Cardiac septum (tissue), 1 donor: ENCODE measurements around the gene AKAP9. TPM values are rescaled to one million over a fixed set of nuclear protein-coding genes. Genes with fewer than 3 reads are reported as not detected.
"Not testable (repeated sequence)": the region's sequence is repeated elsewhere in the genome, so short reads cannot be mapped to it uniquely, and the experiment has no call there.

Experiments
- DNase-seq: peaks from one replicate; pipeline ENCODE4 v3.0.0-alpha.2; 2020; ENCODE audit warnings: low spot score
- intact Hi-C: fragments of 100-400 bp; cut with DNase I; formaldehyde crosslinking; loops from one replicate; pipeline ENCODE4 v1.14.0; 2022
- total RNA-seq: library from RNA; stranded (reverse); fragmentation: NEBNext Ultra II Directional; extraction: Animal tissue kit (Norgen Biotek cat#: 25700); gene quantifications from one replicate; pipeline ENCODE4 v1.2.1, GENCODE V29; 2021
- donor health status: DM: no; HTN: no; CAD: no.

AKAP9 gene
- total RNA-seq, 1 donor from 2014 or later: 36.2 TPM

DNA sequence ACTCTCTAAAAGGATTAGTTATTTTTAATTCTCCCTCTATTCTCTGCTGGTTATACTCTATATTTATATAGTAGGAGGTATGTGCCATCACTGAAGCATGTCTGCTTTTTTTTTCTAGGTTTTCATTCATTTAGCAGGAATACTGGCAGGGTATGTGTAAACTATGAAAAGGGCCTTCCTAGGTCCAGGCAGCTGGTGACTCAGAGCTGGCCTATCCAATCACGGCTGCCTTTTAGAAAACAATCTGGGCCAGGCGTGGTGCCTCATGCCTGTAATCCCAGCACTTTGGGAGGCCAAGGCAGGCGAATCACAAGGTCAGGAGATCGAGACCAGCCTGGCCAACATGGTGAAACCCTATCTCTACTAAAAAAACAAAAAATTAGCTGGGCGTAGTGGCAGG, 162.2 kb downstream of the AKAP9 start:
- DNase-seq, intact Hi-C loops: not testable (repeated sequence)

DNA sequence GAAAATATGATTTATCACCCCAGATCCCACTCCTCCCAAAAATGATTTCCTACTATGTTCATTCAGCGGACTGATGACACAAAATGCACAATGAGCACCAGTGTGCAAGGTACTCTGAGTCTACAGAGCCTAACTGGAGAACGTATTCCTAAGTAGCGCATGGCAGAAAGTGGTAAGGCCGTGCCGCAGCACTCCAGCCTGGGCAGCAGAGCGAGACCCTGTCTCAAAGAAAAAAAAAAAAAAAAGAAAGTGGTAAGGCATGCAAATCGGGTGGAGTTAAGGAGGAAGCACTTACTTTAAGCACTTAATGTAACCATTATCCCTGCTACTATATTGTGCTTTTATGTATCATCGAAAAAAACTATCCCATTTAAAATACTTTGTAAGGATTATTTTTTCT, 168.2 kb downstream of the AKAP9 start:
- intact Hi-C loops: no loop called here
- DNase-seq: no peak

DNA sequence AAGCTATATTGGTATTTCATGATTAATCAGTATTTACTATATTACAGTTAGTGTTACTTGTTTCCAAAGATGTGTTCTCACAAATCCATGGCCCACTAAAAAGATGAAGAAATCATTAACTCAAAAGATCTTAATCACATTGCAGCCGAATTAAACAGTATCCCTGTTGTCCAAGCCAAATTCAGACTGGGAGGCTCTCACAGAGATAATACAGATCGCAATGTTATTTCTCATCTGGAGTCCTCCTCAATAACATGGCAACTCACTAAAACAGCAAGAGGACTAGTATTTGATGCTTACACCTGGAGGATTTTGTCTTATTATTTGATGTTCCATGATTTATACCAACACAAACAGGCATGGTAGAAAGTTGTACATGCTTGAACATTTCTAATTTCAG, 170.2 kb downstream of the AKAP9 start:
- DNase-seq: no peak
- intact Hi-C loops: no loop called here

DNA sequence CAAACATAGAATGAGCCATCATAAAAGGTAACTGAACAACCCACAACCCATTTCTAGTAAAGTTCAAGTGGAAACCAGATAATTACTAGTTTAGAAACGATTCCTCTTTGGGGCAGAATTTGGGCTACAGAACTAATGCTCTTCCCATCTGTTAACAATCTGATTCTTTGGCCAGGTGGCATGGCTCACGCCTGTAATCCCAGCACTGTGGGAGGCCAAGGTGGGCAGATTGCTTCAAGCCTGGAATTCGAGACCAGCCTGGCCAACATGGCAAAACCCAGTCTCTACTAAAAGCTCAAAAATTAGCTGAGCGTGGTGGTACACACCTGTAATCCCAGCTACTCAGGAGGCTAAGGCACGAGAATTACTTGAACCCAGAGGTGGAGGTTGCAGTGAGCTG, 175.2 kb downstream of the AKAP9 start:
- no peak for DNase-seq
- intact Hi-C loops: no loop called here

DNA sequence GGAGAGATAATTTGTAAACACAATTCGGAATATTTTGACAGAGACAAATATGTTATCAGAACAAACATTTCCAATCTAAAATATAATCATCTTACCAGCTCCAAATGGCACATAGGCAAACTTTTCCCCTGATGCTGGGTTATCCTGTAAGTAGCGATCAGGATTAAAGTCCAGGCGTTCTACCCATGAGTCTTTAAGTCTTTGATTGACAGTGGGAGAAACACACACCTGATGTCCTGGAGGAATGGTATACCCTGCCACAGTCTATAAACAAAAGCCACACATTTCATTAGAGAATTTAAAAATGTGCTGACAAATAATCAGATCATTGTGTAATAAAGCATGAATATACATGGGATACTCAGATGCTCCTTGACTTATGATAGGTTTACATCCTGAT, 176.3 kb downstream of the AKAP9 start:
- intact Hi-C loops: no loop called here

DNA sequence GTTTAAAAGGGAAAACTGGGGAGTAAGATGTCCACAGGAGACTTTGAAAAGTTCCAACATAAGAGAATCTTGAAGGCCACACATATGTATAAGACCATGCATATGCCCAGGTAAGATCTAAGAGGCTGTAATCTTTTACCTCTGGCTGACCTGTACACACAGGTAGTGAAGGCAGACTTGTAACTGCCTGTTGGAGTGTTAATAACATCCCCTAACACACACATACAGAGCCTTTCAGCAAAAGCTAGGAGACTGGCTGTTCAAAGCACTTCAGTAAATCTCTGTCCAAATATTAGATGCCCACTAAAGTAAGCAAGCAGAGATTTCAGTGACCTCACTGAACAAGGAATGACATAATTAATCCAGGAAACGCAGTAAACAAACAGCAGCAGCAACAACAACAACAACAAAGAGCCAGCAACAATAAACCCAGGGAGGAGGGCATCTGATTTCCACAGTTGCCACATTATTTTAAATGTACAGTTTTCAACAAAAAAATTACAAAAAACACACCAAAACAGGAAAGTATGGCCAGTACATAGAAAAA, 178.6 kb downstream of the AKAP9 start:
- intact Hi-C loops: no loop called here
- DNase-seq: no peak

More for the DNA sequence above, 176.3 kb downstream of the AKAP9 start:
- no peak for DNase-seq

DNA sequence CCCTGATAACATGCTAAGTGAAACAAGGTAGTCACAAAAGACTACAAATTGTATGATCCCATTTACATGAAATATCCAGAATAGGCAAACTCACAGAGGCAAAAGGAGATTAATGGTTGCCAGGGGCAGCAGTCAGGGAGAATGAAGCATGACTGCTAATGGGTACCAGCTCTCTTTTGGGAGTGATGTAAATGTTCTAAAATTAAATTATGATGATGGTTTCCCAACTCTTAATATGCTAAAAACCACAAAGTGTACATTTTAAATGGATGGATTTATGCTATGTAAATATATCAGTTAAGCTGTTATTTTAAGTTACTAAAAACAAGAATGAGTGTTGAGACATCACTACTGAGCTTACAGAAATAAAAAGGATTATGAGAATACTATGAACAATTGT, 181.0 kb downstream of the AKAP9 start:
- DNase-seq: no peak
- intact Hi-C loops: no loop called here

DNA sequence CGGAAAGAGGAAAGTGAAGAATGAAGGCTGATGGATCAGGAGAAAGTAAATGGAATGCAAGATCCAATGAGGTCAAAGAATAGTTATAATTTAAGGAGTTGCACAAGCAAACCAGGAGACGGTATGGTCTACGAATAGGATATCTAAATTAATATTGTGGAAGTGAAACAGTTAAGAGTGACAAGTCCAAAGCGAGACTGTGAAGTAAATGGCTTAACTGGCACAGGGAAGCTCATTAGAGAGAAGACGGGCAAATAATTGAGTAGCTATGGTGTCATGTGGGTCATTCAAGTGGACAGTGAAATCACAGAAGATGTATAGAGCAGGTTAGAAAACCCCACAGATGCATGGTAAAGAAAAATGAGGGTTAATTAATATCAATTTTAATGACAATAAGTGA, 190.4 kb downstream of the AKAP9 start:
- DNase-seq: no peak
- intact Hi-C loops: no loop called here

DNA sequence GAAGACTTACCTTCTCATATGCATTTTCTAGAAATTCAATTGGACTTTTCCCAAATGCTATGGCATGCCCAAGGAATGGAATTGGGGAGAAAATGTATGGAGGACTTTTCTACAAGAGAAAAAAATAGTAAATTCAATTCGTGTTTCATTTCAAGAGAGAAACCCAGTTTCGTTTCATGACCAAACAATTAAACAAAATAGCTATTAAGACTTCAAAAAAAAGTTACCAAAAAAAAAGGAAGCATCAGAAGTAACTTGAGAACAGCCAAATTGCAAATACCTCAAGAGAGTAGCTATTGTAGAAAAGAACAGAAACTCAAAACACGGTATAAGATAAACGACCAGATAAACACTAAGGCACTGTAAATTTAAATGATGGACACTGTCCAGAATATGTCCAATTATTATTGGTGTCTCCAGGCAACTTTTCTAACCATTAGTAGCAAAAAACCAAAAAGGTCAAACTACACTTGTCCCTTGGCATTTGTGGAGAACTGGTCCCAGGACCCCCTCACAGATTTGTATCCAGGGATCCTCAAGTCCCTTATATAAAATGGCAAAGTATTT, 191.2 kb downstream of the AKAP9 start:
- intact Hi-C loops: no loop called here
- no peak for DNase-seq

DNA sequence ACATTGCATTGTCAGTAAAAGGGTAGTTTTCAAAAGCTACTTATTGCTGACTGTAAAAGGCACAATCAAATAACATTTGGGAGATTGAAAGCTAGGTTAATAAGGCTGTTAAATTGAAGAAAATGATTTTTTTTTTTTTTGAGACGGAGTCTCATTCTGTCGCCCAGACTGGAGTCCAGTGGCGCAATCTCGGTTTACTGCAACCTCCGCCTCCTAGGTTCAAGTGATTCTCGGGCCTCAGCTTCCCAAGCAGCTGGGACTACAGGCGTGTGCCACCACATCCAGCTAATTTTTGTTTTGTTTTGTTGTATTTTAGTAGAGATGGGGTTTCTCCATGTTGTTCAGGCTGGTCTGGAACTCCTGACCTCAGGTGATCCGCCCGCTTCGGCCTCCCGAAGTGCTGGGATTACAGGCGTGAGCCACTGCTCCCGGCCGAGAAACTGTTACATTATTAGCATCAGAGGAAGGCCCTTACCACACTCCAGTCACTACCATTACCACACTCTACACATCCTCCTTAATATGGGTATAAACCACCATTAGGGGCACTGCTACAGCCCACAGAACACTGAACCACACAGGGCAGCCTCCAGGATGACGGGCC, 192.6 kb downstream of the AKAP9 start:
- intact Hi-C loops: no loop called here
- no peak for DNase-seq

DNA sequence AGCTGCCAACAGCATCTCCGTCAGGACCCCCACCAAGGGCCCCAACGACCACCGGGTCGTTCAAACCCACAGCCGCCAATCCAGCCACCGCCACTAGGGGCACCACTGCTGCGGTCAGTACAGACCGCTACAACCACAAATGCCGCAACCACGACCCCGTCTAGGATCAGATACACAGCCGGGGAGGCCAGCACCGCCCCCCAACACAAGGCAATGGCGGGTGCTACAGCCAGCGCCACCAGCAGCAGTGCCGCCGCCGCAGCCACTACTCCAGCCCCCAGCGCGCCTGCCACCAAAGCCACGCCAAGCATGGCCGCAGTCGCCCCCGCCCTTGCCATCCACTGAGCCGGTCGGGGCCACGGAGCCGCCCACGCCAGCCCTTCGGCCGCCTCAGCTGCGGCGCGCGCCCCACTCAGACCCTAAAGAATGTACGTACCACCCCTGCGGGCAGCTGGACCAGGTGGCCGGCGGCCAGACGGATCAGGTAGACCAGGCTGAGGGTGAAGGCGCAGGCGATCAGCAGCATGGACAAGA, 193.1 kb downstream of the AKAP9 start:
- intact Hi-C loops: no loop called here
- DNase-seq: peak; percentile 85

DNA sequence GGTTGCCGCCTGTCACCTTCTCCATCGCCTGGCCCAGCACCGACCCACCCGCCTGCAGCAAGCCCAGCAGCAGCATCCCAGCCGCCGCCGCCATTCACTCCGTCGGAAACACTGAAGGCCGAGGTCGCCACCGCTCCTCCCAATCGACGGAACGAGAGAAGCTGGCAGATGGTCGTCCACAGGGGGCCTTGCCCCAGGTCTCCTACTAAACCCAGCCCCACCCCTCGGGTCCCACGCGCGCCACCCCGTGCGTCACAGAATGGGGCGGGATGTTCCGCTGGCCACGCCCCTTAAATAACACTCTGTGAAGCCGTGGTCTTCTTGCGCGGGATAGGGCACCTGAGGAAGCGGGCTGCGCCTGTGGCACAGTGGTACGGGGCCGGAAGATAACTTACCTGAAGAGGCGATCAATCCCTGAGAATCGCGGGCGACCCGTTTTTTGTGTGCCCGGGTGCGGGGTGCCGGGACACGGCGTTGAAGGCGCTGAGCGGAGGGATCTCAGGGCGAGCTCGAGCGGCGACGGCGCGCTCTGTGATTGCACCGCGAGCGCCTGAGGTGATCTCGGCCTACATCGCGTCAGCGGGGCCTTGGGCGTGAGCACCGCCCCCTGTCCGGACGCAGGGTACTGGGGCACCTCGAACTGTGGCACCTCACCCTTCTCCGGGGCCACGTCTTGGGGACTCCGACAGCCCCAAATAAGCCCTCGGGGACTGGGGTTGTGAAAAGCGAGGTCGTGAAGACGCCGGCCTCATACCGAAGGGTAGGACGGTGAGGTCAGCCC, 193.8 kb downstream of the AKAP9 start, which contains the start of gene CYP51A1:
CYP51A1 (minus strand) TSS at position 207 of the 781 bp plus-strand sequence; CDS start at position 94, 113 bp downstream.
- intact Hi-C loops: no loop called here
- peak; percentile 96 for DNase-seq

DNA sequence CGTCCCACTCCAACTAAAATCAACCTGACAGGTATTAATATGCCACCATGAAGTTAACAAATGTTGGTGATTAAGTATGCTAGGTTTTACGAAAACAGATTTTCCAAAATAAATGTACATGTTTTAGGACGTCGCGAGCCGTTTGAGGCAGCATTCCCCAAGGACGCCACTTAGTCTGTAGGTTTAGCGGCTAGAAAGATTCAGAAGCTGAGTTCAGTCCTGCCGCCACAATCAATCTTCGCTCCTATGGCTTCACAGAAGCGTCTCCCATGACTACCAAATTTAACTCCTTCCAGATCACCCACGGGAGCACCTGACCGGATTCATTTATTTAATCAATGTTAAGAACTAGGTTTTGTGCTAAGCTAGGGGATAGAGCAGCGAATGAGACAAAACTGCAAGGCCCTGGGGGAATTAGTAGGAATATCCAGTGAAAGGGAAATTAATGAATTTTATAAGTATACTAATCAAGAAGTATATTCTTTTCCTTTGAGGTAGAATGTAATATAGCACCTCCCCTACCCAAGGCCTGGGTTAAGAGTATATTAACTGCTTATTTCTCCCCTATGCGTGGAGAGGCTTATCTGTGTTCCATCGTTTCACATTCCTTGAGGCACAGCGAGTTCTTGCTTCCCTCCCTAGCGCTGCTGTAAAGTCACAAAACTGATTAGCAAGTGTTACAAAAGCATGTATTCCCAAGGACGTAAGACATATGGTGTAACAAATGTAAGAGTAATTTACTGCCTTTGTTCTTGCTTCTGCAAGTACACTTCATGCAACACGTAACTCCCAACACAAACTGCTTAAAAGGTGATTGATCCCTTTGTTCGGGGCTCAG, 194.6 kb downstream of the AKAP9 start:
- intact Hi-C loops: no loop called here
- DNase-seq: no peak

DNA sequence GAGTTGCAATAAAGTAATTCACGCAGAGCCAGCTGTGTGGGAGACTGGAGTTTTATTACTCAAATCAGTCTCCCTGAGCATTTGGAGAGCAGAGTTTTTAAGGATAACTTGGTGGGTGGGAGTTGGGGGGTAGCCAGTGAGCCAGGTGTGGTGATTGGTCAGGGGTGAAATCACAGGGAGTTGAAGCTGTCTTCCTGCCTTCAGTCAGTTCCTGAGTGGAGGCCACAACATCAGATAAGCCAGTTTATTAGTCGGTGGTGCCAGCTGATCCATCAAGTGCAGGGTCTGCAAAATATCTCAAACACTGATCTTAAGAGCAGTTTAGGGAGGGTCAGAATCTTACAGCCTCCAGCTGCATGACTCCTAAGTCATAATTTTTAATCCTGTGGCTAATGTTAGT, 196.9 kb downstream of the AKAP9 start:
- no peak for DNase-seq
- intact Hi-C loops: no loop called here

DNA sequence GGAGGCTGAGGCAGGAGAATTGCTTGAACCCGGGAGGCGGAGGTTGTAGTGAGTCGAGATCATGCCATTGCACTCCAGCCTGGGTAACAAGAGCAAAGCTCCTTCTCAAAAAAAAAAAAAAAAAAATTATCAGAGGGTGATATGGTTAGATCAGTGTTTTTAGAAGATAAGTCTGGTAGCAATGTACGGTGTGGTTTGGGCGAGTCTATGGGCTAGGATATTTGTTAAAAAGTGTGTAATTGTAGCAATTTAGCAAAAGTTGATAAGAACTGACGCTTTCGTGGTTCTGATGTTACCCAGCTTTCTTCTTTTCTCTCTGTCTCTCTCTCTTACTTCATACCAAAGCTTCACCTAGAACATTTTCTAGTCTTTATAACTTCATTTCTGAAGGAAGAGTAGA, 200.5 kb downstream of the AKAP9 start:
- intact Hi-C loops: no loop called here
- DNase-seq: no peak

DNA sequence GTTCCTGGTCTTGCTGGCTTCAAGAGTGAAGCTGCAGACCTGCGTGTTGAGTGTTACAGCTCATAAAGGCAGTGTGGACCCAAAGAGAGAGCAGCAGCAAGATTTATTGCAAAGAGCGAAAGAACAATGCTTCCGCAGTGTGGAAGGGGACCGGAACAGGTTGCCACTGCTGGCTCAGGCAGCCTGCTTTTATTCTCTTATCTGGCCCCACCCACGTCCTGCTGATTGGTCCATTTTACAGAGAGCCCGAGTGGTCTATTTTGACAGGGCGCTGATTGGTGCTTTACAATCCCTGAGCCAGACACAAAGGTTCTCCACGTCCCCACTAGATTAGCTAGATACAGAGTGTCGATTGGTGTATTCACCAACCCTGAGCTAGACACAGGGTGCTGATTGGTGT, 202.1 kb downstream of the AKAP9 start:
- DNase-seq, intact Hi-C loops: not testable (repeated sequence)

DNA sequence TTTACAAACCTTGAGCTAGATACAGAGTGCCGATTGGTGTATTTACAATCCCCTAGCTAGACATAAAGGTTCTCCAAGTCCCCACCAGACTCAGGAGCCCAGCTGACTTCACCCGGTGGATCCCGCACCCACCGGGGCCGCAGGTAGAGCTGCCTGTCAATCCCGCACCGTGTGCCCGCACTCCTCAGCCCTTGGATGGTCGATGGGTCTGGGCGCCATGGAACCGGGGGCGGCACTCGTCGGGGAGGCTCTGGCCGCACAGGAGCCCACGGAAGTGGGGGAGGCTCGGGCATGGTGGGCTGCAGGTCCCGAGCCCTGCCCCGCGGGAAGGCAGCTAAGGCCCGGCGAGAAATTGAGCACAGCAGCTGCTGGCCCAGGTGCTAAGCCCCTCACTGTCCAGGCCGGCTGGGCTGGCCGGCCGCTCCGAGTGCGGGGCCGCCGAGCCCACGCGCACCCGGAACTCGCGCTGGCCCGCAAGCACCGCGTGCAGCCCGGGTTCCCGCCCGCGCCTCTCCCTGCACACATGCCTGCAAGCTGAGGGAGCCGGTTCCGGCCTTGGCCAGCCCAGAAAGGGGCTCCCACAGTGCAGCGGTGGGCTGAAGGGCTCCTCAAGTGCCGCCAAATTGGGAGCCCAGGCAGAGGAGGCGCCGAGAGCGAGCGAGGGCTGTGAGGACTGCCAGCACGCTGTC, 202.7 kb downstream of the AKAP9 start:
- DNase-seq: not testable (repeated sequence)

DNA sequence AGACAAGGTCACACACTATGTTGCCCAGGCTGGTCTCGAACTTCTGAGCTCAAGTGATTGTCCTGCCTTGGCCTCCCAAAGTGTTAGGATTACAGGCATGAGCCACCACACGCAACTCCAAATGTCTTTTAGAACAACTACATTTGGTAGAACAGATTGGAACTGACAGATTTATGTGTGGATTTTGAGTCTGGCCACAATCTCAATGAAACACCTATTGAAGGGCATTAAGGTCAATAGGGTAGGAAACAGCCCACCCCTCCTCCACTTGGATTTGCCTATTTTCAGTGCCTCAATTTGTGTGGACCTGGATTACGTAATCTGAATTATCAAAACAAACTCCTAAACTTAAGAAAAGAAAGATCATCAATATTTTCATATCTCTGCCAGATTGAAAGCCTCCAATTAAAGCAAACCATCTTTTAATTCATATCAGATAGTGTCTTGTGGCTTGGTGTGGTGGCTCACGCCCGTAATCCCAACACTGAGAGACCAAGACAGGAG, 209.1 kb downstream of the AKAP9 start:
- no peak for DNase-seq
- intact Hi-C loops: no loop called here

More for the DNA sequence above, 202.7 kb downstream of the AKAP9 start:
- intact Hi-C loops: not testable (repeated sequence)
